Measurements from ENCODE around the gene SLF2.

DNA sequence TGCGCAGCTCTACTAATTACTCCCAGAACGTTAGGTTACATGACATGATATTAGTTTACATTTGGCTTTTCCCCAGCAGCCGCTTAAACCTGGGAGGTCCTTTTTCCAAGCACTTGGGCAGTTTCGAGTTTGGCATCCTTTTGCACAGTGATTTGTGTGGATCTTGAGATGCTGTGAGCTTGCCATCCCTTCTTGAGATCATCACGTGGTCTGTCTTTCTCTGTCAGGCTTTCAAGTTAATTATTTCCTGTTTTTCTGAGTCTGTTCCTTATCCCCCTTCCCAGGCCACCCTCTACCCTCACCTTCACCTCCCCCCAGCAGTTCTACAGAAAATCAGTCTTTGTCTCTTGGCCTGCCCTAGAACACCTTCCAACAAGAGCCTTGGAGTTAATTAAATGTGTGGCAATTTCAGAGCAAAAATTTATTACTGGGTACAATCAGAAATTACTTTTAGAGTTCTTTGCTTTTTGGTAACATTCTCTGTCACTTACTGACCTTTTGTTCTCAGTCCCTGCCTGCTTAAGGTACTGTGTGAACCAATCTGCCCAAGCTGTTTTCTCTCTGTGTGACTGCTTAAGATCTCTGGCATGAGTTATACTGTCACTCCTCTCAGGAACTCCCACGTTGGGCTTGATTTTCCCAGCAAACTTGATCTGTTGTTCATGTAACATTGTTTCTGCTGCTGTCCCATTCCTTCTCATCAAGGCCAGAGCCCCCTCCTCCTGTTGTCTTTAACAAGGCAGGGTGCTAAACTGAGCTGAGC, 3.1 kb upstream of the SLF2 start:
- TF ChIP-seq POLR2AphosphoS5 (IDR thresholded peaks at IDR 0.05; ENCODE audit: low read depth, low read length) (no peak), TAF1 (IDR thresholded peaks at IDR 0.05; ENCODE audit: borderline replicate concordance, insufficient read depth, low read length) (no peak), SIN3A (IDR thresholded peaks at IDR 0.05; ENCODE audit: borderline replicate concordance, insufficient read depth, low read length) (no peak)
- TF ChIP-seq, protein P1, sequence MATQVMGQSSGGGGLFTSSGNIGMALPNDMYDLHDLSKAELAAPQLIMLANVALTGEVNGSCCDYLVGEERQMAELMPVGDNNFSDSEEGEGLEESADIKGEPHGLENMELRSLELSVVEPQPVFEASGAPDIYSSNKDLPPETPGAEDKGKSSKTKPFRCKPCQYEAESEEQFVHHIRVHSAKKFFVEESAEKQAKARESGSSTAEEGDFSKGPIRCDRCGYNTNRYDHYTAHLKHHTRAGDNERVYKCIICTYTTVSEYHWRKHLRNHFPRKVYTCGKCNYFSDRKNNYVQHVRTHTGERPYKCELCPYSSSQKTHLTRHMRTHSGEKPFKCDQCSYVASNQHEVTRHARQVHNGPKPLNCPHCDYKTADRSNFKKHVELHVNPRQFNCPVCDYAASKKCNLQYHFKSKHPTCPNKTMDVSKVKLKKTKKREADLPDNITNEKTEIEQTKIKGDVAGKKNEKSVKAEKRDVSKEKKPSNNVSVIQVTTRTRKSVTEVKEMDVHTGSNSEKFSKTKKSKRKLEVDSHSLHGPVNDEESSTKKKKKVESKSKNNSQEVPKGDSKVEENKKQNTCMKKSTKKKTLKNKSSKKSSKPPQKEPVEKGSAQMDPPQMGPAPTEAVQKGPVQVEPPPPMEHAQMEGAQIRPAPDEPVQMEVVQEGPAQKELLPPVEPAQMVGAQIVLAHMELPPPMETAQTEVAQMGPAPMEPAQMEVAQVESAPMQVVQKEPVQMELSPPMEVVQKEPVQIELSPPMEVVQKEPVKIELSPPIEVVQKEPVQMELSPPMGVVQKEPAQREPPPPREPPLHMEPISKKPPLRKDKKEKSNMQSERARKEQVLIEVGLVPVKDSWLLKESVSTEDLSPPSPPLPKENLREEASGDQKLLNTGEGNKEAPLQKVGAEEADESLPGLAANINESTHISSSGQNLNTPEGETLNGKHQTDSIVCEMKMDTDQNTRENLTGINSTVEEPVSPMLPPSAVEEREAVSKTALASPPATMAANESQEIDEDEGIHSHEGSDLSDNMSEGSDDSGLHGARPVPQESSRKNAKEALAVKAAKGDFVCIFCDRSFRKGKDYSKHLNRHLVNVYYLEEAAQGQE (IDR thresholded peaks at IDR 0.05; ENCODE audit: insufficient read depth in 1 of 2, low read depth in 2 of 2, low read length in 2 of 2): no peak
